Caco-2 (cell line): ENCODE measurements around the gene IL10. TPM values are rescaled to one million over a fixed set of nuclear protein-coding genes. Genes with fewer than 3 reads are reported as not detected.
A peak's percentile ranks its signal among the peaks of the same experiment; 100 is the strongest.

Experiments used
- BruUV-seq: library from RNA; stranded (reverse); fragments of 400-500 nt; replicated peaks from 2 replicates; lab custom pipeline; 2021; lab: Mats Ljungman, UMichigan
- CTCF ChIA-PET: fragments of 300-600 bp; sonication (Branson Sonifier 250); formaldehyde crosslinking; loops from one replicate; lab custom pipeline; 2022; ENCODE audit warnings: antibody characterized with exemption; lab: Charles Lee
- POLR2A ChIA-PET: fragments of 300-600 bp; sonication (Branson Sonifier 250); formaldehyde crosslinking; loops from one replicate; lab custom pipeline; 2022; ENCODE audit warnings: antibody characterized with exemption; lab: Charles Lee
- DNase-seq, 2 experiments: peaks; one replicate each; pipeline versions ENCODE4 v3.0.0 to v3.0.0-alpha.2; 2020 to 2022
- H3K27me3 ChIP-seq: replicated peaks from 2 replicates; pipeline ENCODE4 v1.6.0; 2011; ENCODE audit warnings: low read length; ENCODE audit not compliant: control insufficient read depth, insufficient read depth
- H3K36me3 ChIP-seq: 2 replicates; pipeline ENCODE4 v1.5.1; 2011; ENCODE audit warnings: low read length; ENCODE audit not compliant: control insufficient read depth, insufficient read depth
- H3K4me1 ChIP-seq: fragments of 250-450 bp; sonication (Bioruptor Pico); 2 replicates; pipeline ENCODE4 v1.5.1; 2020; ENCODE audit warnings: mild to moderate bottlenecking
- H3K4me3 ChIP-seq: 2 replicates; pipeline ENCODE4 v1.5.1; 2011; ENCODE audit warnings: low read depth, mild to moderate bottlenecking, control low read depth, low read length
- H3K9me3 ChIP-seq: fragments of 250-450 bp; sonication (Bioruptor Pico); 2 replicates; pipeline ENCODE4 v1.5.1; 2020; ENCODE audit warnings: mild to moderate bottlenecking, moderate library complexity
- H3K27ac Mint-ChIP-seq: one replicate; pipeline ENCODE4 v1.8.0; 2022; ENCODE audit warnings: mixed read lengths; ENCODE audit not compliant: unreplicated experiment
- H3K27me3 Mint-ChIP-seq: one replicate; pipeline ENCODE4 v1.8.0; 2022; ENCODE audit warnings: mixed read lengths; ENCODE audit not compliant: insufficient read depth, unreplicated experiment
- H3K36me3 Mint-ChIP-seq: one replicate; pipeline ENCODE4 v1.8.0; 2022; ENCODE audit warnings: mild to moderate bottlenecking, mixed read lengths; ENCODE audit not compliant: insufficient read depth, unreplicated experiment
- H3K4me1 Mint-ChIP-seq: one replicate; pipeline ENCODE4 v1.8.0; 2022; ENCODE audit warnings: low read depth, mixed read lengths; ENCODE audit not compliant: unreplicated experiment
- H3K4me3 Mint-ChIP-seq: one replicate; pipeline ENCODE4 v1.8.0; 2022; ENCODE audit warnings: mild to moderate bottlenecking, moderate library complexity, mixed read lengths; ENCODE audit not compliant: unreplicated experiment
- H3K9me3 Mint-ChIP-seq: one replicate; pipeline ENCODE4 v1.8.0; 2022; ENCODE audit warnings: mixed read lengths; ENCODE audit not compliant: unreplicated experiment
- CTCF ChIP-seq, 2 experiments: fragments of 200-600 bp in 1 of 2; IDR thresholded peaks; 1 replicate in 1 of 2; 2 replicates in 1 of 2; pipeline versions ENCODE4 v1.5.1 to v1.8.0; 2011 to 2022; ENCODE audit warnings: antibody characterized with exemption in 1 of 2, control low read depth in 1 of 2, inconsistent platforms in 1 of 2, low read depth in 1 of 2, low read length in 1 of 2, mild to moderate bottlenecking in 1 of 2, moderate library complexity in 1 of 2; ENCODE audit not compliant: insufficient read depth in 1 of 2, severe bottlenecking in 1 of 2, unreplicated experiment in 1 of 2
- intact Hi-C: fragments of 100-400 bp; cut with micrococcal nuclease; formaldehyde crosslinking; loops from one replicate; pipeline ENCODE4 v1.10.0; 2022; ENCODE audit not compliant: unreplicated experiment
- total RNA-seq: library from RNA; stranded (reverse); gene quantifications from 2 replicates; pipeline ENCODE4 v1.2.3, GENCODE V29; 2022

IL10 gene
- total RNA-seq, 1 experiment from 2014 or later, result not detected

GRCh38 chr1:206719169-206719839, 53.0 kb downstream of the IL10 start:
- no peaks in the 10 kb centered on the region for H3K9me3 Mint-ChIP-seq
- H3K4me1 Mint-ChIP-seq, result peaks cover 41% of the 10 kb centered on the region
- H3K4me1 ChIP-seq, result peaks cover 21% of the 10 kb centered on the region
- no peak for DNase-seq
- H3K27me3 Mint-ChIP-seq, result no peaks in the 10 kb centered on the region
- no peaks in the 10 kb centered on the region for H3K27me3 ChIP-seq
- H3K36me3 ChIP-seq, result no peaks in the 10 kb centered on the region
- ChIA-PET CTCF (interaction anchor here (0.9 kb wide), 1 partner anchor 10 kb away, joined by 3 read pairs; no protein-coding TSS in a partner anchor), POLR2A (no interaction called here)
- H3K9me3 ChIP-seq, result no peaks in the 10 kb centered on the region
- H3K4me3 ChIP-seq, result no peak overlapping the region
- H3K36me3 Mint-ChIP-seq, result peaks cover 5% of the 10 kb centered on the region
- no peak overlapping the region for H3K4me3 Mint-ChIP-seq
- H3K27ac Mint-ChIP-seq, result no peak overlapping the region
- no peak for TF ChIP-seq CTCF (IDR thresholded peaks at IDR 0.05; ENCODE audit: insufficient read depth in 1 of 2, low read depth in 1 of 2, low read length in 1 of 2, severe bottlenecking in 1 of 2, unreplicated experiment in 1 of 2)
- BruUV-seq, result no TSS peak
- intact Hi-C loops, result no loop called here

- no peak for TF ChIP-seq CTCF (IDR thresholded peaks at IDR 0.05; ENCODE audit: insufficient read depth in 1 of 2, low read depth in 1 of 2, low read length in 1 of 2, severe bottlenecking in 1 of 2, unreplicated experiment in 1 of 2)
- Histone ChIP-seq H3K36me3 (no peaks in the 10 kb centered on the region), H3K9me3 (no peaks in the 10 kb centered on the region), H3K4me1 (peaks cover 17% of the 10 kb centered on the region; the same call in 1 of the 2 replicates), H3K4me3 (no peak overlapping the region), H3K27me3 (no peaks in the 10 kb centered on the region)
- Mint-ChIP-seq H3K27me3 (no peaks in the 10 kb centered on the region), H3K9me3 (no peaks in the 10 kb centered on the region), H3K27ac (peak overlapping the region; percentile 45), H3K36me3 (no peaks in the 10 kb centered on the region), H3K4me3 (no peak overlapping the region), H3K4me1 (peaks cover 38% of the 10 kb centered on the region)
- intact Hi-C loops, result no loop called here
- no peak for DNase-seq
- POLR2A ChIA-PET, result no interaction called here
- CTCF ChIA-PET, result no interaction called here
- no TSS peak for BruUV-seq
Observed at GRCh38 chr1:206717674-206717989, 54.7 kb downstream of the IL10 start.

Other genes with a start within 250 kb of the IL10 start
- gene EIF2D, start 160.0 kb downstream of the IL10 start, total RNA-seq, result 37.9 and 39.6 TPM in 2 replicates
- gene DYRK3, start 137.0 kb downstream of the IL10 start, total RNA-seq, result 0.16 TPM in 1 of 2 replicates, not detected in the other
- gene MAPKAPK2, start 87.6 kb downstream of the IL10 start, total RNA-seq, result 88.2 and 96.8 TPM in 2 replicates
- not detected in 2 replicates for gene IL19, start 1.7 kb downstream of the IL10 start, total RNA-seq
- gene IL20, start 93.1 kb upstream of the IL10 start, total RNA-seq, result not detected in 2 replicates
- not detected in 2 replicates for gene IL24, start 124.9 kb upstream of the IL10 start, total RNA-seq
- gene FCMR, start 149.4 kb upstream of the IL10 start, total RNA-seq, result not detected in 2 replicates
- not detected in 2 replicates for gene PIGR, start 174.0 kb upstream of the IL10 start, total RNA-seq
- gene FCAMR, start 198.0 kb upstream of the IL10 start, total RNA-seq, result 0.18 TPM in 1 of 2 replicates, not detected in the other